ENCODE data around the gene SERINC5.

GRCh38 chr5:80217667-80218066 is 38.2 kb downstream of the SERINC5 start:
- TF ChIP-seq CTCF (IDR thresholded peaks at IDR 0.05; ENCODE audit: insufficient read depth, low read depth, low read length): no peak
- no peak for TF ChIP-seq EZH2 (IDR thresholded peaks at IDR 0.05; ENCODE audit: insufficient read depth, low read length)

All from astrocyte (in vitro differentiated cells and primary cell).